ENCODE measurements around the gene STOX2. TPM values are rescaled to one million over a fixed set of nuclear protein-coding genes. Genes with fewer than 3 reads are reported as not detected.
"Not testable (repeated sequence)": the region's sequence is repeated elsewhere in the genome, so short reads cannot be mapped to it uniquely, and the experiment has no call there.

The STOX2 gene
- total RNA-seq, 1 donor from 2014 or later: 10.0 TPM

DNA sequence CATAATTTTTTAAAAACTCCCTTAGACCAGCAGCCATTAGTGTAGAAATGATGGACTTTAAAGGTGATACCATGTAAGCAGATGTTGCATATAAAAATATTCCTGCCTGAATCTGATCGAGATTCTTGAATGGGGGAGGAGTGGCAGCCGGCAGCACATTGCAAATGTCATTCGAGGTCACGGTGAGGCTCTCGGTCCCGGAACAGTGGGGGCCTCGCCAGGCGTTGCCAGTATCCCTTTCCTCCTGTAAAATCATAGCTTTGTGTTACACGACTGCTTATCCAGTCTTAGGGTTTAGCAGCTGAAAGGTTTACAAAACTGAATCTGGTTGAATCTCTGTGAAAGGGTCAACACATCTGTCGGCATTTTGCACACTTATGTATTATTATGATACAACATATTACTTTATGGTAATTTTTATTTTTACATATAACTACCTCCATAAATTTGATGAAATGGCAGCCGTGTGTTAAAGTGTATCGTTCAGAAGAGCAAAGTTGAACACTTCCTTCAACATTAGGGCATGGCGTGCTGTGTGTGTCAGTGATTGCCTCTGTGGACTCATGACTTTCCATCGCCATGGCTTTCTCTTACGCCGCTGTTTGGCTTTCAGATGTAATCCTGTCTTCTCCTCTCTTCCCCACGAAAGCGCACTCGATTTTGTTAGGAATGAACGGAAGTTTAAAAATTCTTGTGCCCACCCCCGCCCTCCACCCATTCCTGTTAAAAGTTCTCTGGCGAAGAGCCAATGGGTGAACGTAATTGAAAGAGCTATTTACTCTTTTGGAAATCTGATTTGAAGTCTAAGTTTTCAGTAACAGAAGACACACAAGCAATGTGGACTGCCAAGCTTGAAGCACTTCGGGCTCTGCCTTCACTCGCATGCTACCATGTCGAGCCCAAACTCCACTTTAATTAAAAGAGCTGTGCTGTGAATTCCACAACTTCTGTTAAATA lies 114.8 kb downstream of the STOX2 start:
- no peak for DNase-seq (ENCODE audit: low read depth in 2 of 2)

DNA sequence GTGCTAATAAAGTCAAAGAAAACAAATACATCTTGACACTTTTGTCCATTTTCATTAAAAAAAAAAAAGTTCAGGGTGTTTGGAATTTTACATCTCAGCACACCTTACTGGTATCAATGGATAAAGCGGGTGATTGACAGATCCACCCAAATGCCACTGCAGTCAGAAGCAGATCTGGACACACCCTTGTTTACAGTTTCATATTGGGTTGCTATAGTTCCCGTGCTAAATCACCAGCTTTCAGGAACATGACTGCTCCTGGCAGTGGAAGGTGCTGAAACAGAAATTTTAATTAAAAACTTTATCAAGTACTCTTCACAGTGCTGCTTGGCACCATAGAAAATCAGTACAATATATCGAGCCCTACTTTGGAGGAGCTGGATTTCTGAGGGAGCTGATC lies 116.3 kb downstream of the STOX2 start:
- no peak for DNase-seq (ENCODE audit: low read depth in 2 of 2)

DNA sequence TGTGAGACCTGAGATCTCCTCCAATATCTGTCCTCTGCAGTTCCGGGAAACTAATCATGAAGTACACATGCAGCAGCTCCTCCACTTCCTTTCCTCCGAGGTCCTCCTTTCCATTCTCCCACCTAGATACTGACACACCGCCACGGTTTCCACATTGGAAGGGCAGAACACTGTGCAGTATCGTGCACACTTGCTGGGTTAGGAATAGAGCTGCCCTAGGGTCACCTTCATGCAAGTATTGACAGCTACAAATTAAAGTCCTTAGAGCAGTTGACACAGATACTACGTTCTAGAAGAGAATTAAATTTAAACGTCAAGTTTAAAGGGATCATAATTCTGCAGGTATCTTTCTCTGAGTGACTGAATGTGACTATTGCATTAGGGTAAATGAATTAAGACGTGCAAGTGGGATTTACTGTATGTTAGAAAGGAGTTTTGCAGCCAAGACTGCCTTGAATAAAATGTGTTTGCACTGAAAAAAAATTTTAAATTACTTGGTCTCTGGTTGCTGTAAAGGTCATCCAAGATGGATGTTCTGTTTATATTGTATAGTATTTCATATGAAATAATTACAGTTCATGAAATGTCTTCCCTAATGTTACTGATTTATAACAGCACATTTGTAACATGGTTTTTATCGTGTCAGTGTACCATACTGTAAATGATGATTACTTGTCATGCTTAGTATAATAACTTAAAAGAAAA lies 117.7 kb downstream of the STOX2 start:
- no peak for DNase-seq (ENCODE audit: low read depth in 2 of 2)

DNA sequence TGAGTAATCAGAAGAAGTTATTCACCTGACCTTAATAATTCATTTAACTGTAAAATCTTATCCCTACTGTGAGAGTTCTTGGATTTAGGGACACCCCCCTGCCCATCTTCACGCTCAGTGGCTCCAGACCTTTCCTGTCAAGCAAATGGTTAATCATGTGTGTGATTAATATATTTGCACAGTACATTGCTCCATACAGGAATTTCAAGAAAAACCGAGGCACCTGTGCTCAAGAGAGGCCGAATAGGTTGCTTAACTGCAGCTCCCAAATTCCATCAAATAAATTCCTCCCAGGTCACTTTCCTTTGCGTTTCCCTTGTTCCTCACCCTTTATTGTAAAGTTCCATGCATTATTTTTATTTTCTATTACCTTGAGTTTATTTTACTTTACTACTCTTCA lies 119.5 kb downstream of the STOX2 start:
- no peak for DNase-seq (ENCODE audit: low read depth in 2 of 2)

DNA sequence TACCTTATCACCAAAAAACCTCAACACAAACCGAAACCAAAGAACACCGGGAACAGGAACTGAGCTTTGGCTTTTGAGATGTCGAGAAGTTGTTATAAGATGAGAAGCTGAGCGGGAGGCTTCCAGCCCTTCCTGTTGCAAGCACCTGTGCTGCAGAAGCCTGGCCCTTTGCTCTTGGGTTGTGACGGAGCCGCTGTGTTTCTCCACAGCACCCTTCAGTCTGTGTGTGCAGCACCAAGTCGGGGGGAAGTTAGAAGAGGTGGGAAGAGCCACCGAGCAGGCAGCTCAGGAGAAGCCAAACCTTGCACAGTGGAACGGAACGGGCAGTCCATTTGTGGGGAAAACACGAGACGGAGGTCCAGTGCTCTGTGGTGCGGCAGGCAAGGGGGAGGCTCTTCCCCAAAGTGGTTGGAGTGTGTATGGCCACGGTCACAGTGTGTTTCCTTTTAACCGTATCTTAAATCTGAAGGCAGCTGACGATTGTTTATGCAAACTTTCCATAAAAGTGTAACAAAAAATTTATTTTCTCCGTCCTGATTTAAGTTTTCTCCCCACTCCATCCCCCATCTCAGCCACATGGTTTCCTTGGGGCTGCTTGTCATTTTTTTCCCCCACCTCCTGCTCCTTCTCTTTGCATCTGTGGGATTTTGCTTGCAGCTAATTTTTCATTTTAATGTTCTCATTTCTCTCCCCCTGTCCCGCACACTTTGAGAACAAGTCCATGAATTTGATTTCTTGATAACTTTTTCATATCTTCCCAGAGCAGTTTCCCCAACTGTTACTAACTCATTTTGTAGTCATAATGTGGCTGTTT lies 123.7 kb downstream of the STOX2 start:
- no peak for DNase-seq (ENCODE audit: low read depth in 2 of 2)

DNA sequence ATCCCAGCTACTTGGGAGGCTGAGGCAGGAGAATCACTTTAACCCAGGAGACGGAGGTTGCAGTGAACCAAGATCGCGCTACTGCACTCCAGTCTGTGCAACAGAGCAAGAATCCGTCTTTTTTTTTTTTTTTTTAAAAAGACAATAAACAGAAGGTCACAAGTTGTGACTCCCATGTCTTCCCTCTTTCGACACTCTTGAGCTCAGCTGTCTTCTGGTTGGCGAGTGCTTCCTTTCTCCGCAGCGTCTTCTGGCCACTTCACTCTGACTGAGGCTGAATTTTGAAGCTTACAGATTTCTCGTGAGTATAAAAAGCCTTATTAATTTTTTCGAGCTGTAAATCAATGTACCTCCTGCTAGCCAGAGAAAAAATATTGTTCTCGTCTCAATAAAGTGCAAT lies 124.9 kb downstream of the STOX2 start:
- DNase-seq (ENCODE audit: low read depth in 2 of 2): no peak

DNA sequence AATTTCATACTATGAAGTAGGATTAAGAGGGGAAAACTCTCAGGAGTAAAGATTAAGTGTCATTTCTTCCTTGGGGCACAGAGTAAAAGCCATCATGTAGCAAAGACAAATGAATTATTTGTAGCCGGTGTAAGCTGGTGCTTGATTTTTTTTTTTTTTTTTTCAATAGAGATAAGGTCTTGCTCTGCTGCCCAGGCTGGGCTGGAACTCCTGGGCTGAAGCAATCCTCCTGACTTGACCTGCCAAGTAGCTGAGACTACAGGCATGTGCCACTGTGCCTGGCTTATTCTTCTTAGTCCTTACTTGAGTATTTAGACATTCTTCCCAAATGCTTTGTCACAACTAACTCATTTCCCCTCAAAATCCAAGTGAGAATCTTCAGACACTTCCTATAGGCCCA lies 125.7 kb downstream of the STOX2 start:
- DNase-seq (ENCODE audit: low read depth in 2 of 2): no peak

DNA sequence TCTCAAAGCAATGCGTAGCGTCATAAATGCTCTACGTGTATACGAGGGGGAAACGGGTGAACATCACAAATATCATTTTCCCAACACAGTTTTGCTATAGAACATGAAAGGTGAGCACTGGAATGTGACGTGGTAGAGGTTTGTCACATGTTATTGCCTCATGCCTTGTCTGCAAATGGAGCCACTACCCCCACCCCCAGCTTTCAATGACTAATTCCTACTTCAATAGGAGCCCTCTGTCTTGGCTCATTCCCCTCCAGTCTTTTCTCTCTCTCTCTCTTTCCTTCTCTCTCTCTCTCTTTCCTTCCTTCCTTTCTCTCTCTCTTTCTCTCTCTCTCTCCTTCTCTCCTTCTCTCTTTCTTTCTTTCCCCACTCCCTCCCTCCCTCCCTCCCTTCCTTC lies 127.0 kb downstream of the STOX2 start:
- DNase-seq (ENCODE audit: low read depth in 2 of 2): no peak

DNA sequence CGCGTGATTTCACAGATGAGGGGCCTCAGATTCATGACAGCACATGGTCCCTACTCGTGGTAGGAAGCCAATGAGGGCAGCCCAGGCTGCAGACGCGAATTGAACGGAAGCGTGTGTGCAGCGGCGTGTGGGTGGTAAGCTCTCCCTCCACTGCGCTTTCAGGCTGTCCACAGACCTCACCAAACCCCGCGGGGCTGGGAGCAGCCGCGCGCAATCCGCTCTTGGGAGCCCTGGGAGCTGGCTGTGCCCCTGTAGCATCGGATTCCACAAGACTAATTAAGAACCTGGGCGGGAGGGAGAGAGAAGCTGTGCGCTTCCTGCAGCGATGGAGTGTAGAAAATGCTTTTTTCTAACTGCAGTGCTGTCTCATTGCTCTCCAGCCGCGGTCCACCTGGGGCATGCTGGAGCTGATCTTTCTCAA lies 134.9 kb downstream of the STOX2 start:
- DNase-seq (ENCODE audit: low read depth in 2 of 2): no peak

DNA sequence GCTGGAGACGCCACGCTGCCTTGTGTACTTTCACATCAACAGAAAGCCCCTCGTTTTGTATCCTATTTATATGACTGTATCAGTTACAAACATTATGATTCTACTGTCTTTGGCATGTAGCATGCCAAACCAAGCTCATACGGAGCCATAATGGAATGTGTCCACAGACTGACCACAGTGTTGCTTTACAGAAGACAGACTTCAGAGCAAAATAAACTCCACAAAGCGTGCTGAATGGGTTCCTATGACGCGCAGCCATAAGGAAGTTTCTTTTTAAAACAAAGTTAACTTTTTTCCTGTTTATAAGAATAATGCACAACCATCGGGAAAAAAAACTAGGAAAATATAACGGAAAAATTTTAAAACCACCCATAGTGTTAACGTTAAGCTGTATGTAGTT lies 136.0 kb downstream of the STOX2 start:
- no peak for DNase-seq (ENCODE audit: low read depth in 2 of 2)

DNA sequence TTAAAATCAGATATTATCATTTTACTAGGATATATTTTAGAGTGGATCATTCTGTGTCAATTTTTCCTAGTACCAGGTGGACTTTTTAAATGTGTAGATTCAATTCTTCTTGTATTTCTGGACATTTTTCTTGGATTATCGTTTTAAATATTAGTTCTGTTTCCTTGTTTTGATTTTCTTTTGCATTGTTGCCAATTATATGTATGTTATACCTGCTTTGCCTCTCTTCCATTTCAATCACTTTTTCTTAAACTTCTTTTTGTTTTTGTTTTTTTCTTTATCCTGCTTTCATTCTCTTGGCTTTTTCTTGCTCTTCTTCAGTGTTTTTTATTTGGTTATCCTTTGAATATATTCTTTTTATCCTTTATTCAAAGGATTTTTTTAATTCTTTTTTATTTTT lies 141.0 kb downstream of the STOX2 start:
- DNase-seq (ENCODE audit: low read depth in 2 of 2): no peak

DNA sequence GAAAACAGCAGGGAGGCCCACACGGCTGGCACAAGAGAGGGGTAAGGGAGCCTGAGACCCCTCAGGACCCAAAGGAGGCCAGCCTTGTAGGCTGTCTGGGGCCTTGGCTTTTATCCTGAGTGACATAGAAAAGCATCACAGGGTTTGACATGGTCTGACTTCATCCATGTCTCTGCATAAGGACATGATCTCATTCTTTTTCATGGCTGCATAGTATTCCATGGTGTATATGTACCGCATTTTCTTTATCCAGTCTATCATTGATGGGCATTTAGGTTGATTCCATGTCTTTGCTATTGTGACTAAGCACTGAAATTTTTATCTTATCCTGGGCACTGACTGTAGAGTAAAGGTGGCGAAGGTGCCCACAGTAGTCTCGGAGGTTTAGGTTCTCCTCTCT lies 146.2 kb downstream of the STOX2 start:
- DNase-seq (ENCODE audit: low read depth in 2 of 2): not testable (repeated sequence)

DNA sequence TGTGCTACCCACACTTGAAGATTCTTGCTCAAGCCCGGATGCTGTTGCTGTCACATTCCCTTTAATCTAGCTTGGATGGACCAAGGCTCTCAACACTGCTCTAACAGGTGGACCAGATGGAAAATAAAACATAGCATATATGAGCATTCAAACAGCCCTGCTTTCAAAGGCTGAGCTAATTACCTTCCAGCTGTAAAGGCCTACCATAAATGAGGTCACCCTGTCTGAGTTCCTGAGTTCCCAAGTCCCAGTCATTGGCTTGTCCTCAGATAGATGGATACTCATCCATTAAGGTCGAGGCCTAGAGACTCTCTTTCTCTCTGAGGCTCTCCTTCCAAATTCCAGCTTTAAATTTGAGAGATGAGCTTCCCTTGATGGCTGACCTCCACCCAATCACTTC lies 147.5 kb downstream of the STOX2 start:
- DNase-seq (ENCODE audit: low read depth in 2 of 2): no peak

DNA sequence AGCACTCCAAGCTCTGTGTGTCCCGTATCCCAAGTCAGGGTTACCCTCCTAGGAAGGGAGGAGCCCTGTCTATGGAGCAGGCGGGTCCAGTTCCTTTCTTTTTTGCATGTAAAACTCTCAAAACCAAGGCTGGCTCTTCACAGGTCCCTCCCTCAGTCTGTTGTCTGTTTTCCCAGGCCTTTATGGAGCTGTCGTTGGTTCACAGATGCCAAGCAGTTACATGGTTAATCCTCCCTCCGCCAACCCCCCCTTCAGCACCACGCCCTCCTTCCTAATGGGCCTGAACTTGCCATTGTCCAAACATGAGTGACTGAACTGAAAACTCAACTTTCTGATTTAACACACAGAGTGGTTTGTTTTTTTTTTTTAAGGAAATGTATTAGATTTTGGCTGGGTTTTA lies 148.3 kb downstream of the STOX2 start:
- DNase-seq (ENCODE audit: low read depth in 2 of 2): no peak

DNA sequence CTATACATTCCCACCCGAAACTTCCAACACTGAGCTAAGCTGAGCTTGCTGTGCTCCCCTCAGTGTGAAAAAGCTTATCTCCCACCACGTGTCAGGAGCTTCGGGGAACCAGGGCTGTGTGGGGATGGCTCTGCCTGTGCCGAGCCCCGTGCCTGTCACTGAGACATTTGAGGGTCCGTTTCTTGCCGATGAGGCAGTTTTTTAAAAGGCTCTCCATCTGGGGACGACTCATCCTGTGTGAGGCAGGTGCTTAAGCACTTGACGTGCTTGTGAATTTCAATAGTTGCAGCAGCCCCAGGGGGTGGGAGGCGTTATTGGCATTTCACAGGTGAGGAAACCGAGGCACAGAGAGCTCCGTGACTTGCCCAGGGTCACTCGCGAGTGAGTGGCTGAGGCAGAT lies 151.8 kb downstream of the STOX2 start:
- no peak for DNase-seq (ENCODE audit: low read depth in 2 of 2)

DNA sequence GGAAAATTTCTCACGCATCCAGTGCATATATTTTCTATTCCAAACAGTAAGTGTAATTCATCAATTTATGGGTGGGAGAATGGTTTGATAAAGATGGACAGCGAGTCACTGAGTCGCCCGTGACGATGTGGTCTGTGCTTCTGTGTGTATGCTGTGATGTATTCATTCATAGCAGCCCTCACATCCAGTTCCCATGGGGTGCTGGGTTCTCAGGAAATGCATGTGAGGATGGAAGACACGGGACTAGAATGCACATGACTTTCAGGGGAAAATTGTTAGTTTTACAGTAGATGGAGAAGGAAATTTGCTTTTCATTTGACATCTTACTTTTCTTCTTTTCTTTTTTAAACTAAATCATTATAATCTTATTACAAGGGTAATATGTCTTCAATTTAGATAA lies 152.9 kb downstream of the STOX2 start:
- DNase-seq (ENCODE audit: low read depth in 2 of 2): no peak

DNA sequence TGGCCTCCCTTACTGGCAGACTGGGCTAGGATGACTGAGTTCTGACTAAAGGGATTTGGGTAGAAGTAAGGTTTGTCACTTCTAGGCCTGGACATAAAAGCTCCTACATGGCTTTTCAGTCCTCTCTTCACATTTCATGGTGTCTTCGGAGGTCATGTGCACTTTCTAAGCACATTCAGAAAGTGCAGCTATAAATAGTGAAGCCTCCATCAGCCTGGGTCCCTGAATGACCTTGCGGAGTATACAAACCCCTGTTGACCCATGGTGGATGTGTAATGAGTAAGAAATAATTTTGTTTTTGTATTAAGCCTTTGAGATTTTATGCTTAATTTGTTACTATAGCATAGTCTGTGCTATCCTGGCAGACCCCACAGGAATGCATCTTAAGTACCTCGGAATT lies 154.0 kb downstream of the STOX2 start:
- no peak for DNase-seq (ENCODE audit: low read depth in 2 of 2)

DNA sequence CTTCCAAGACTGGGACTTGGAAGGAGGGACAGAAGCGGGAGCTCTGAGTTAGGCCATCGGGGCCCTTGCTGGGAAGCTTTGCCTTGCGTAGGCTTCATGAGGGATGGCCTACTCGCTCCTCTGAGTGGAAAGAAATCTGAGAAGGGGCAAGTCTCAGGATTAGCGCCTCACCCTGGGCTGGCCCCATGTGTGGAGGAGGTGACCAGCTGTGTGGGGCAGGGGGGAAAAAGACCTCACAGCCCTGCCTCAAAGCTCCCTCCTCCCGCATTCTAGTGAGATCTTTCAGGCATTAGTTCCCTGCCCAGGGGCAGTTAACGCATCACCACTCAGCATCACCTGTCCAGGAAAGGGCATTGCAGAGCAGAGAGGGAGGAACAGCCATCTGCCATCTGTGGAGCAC lies 156.5 kb downstream of the STOX2 start:
- DNase-seq (ENCODE audit: low read depth in 2 of 2): no peak

DNA sequence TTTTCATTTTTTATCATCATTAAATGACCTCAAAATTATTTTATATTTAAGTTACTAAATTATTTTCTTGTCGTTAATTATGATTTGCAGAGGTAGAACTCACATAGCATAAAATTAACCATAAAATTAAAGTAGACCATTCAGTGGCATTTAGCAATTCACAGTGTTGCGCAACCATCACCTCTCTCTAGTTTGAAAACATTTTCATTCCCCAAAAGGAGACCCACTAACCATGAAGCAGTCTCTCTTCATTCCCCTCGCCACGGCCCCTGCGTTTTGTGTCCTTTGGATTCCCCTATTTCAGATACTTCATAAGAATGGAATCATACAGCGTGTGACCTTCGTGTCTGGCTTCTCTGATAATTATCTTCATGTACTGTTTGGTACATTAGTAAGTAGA lies 157.7 kb downstream of the STOX2 start:
- no peak for DNase-seq (ENCODE audit: low read depth in 2 of 2)

DNA sequence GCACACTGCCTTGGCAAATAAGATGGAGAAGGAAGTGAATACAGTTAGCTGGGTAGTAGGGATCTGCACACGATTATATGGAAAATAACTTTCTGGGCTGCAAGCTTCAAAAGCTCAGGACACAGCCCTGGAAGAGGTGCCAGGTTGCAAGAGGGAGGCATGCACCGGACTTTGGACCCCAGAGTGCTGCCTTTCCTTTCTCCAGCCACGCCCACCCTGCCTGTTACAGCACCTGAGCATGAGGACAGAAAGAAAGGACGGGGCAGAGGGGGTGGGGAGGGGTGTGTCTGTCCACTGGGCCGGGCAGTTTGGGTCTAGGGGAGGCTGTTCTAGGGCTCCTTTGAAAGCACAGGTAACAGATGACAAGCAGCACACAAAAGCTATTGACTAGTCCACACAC lies 159.8 kb downstream of the STOX2 start:
- DNase-seq (ENCODE audit: low read depth in 2 of 2): no peak

DNA sequence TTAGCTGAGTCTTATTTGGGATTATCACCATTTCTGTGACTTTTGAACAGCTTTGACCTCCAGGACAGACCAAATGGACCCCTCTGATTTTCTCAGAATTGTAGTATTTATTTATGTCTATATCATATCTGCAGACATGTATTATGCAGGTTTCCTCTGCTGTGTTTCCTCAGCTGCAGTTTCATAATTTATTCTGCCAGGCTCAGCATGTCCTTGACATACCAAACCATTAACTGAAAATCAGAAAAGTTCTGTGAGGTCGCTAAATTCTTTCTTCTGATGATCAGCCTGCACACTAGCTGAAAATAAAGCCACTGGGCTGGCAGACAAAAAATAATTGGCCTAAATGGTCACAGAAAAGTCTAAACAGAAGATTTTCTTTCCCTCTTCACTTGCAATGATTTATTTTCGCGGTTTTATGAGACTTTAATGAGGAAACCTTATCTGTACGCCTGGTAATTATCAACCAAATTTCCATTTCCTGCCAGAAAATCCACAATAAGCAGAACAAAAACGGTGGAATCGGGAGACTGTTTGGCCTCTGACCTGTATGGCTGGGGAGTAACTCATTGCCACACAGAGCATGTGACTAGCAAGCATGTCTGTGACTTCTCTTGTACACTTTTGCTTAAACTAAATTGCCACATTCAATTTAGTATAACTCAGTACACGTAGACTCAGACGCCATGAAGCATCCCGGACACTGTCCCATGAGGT lies 161.6 kb downstream of the STOX2 start:
- DNase-seq (ENCODE audit: low read depth in 2 of 2): no peak
